Tibial nerve (tissue), 4 donors: ENCODE results near the gene PKD2.

Experiments used
- CTCF ChIP-seq, 5 experiments: fragments of 200-600 bp in 3 of 5; fragments of 450-650 bp in 2 of 5; sonication (generic) in 3 of 5; IDR thresholded peaks; one replicate each; pipeline ENCODE4 v1.5.1; 2016 to 2019; ENCODE audit warnings: antibody characterized with exemption in 5 of 5, mild to moderate bottlenecking in 3 of 5, moderate library complexity in 2 of 5
- EP300 ChIP-seq, 2 donors: sonication (generic); formaldehyde crosslinking; IDR thresholded peaks; one replicate each; pipeline ENCODE4 v1.6.1; 2017; ENCODE audit warnings: antibody characterized with exemption in 2 of 2, mild to moderate bottlenecking in 1 of 2
- POLR2A ChIP-seq, 2 donors: fragments of 450-650 bp; IDR thresholded peaks; one replicate each; pipeline ENCODE4 v1.6.1; 2017; ENCODE audit warnings: antibody characterized with exemption in 2 of 2, mild to moderate bottlenecking in 2 of 2, moderate library complexity in 2 of 2

DNA sequence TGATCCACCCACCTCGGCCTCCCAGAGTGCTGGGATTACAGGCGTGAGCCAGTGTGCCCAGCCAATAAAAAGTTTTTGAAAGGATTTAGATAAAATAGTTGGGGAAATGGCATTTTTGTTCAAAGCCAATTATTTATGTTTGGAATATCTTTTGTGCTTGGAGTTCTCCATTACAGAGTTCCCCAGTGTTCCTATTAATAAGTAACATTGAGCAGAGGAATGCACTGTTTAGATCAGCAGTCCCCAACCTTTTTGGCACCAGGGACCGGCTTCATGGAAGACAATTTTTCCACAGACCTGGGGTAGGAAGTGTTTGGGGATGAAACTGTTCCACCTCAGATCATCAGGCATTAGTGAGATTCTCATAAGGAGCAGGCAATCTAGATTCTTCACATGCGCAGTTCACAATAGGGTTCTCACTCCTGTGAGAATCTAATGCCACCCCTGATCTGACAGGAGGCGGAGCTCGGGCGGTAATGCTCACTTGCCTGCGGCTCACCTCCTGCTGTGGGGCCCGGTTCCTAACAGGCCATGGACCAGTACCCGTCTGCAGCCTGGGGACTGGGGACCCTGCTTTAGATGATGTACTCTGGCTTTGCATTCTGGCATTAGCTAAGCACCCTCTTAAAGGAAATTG is 8.3 kb downstream of the PKD2 start:
- no peak for TF ChIP-seq CTCF (IDR thresholded peaks at IDR 0.05)
- no peak for TF ChIP-seq EP300 (IDR thresholded peaks at IDR 0.05)
- TF ChIP-seq POLR2A (IDR thresholded peaks at IDR 0.05): no peak
